NCI-H82 treated with DMSO at 0.1 percent for 48 hours (cell line): ENCODE results near the gene PHACTR3.

Source experiments
- DNase-seq: peaks from one replicate; lab custom pipeline; 2025; ENCODE audit not compliant: unreplicated experiment; lab: John Stamatoyannopoulos, UW

PHACTR3 gene

DNA sequence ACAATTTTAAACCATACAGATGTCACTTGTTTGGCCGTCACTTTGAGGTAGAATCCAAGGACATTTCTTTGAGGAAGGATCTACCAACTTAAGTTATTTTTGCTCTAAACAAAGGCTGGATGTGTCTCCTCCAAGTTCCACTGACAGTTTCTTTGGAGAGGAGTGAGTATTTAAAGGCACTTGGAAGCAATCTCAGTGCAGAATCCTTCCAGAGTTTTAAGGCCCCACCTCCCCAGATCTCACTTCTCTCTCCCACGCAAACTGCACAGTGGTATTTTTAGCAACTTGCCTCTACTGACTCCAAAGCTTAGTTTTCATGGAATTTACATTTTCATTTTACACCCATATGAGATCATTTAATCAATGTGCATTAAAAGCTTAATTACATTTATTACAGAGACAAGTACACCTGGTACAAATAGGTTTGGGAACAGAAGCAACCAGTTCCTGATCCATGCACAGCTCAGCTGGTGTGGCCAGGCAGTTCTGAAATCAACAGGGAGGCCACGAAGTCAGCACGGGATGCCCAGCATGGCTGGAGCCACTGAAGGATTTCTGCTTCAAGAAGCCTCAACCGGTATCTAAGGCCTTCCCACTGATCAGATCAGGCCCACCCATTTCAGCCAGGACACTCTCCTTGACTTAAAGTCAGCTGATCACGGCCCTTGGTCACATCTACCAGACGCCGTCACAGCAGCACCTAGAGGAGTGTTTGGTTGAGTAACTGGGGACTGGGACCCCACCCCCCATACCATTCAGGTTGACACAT, 219.3 kb downstream of the PHACTR3 start:
- no peak for DNase-seq

- no peak for DNase-seq
Measured at GRCh38 chr20:59824711-59825562, 220.6 kb downstream of the PHACTR3 start.

DNA sequence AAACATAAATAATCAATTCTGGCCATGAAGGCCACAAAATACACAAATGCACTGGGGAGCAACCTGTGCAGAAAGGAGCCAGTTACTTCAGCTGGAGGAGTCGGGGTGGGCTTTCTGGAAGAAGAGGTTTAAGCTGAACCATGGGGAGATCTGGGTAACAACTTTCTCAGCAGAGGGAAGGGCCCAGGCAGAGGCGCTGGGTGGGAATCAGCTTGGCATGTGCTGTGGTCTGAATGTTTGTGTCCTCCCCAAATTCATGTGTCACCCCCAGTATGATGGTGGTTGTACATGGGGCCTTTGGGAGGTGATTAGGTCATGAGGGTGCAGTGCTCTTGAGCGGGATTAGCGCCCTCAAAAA, 221.2 kb downstream of the PHACTR3 start:
- no peak for DNase-seq

DNA sequence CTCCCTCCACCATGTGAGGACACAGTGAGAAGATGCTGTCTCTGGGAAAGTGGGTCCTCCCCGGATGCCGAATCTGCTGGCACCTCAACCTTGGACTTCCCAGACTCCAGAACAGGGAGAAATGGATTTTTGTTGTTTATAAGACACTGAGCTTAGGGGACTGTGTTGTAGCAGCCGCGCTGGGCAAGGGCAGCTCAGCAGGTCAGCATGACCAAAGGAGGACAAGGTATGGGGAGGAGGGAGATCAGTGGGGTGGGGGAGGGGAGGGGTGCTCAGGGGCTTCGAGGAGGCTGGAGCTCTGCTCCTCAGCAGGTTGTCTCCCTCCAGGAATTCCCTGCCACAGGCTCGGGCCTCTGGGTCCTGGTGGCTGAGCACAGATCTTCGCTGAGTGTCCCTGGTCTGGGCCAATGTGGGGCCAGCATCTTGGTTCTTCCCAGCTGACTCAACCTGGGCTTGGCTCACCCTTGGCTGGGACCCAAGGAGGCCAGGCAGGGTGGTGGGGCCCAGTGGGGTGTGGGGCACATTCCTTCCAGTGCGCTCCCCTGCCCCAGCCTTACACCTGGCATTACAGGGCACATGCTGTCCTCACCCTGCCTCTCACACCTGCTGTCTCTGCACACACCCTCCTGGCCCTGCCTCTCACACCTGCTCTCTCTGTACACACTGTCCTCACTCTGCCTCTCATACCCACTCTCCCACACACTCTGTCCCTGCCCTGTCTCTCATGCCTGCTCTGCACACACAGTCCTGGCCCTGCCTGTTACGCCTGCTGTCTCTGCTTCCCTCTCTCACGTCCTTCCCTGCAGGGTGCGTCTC, 221.8 kb downstream of the PHACTR3 start:
- DNase-seq = no peak

- no peak for DNase-seq
Measured at GRCh38 chr20:59827138-59828056, 223.1 kb downstream of the PHACTR3 start.

- no peak for DNase-seq
Measured at GRCh38 chr20:59828125-59829053, 224.0 kb downstream of the PHACTR3 start.

DNA sequence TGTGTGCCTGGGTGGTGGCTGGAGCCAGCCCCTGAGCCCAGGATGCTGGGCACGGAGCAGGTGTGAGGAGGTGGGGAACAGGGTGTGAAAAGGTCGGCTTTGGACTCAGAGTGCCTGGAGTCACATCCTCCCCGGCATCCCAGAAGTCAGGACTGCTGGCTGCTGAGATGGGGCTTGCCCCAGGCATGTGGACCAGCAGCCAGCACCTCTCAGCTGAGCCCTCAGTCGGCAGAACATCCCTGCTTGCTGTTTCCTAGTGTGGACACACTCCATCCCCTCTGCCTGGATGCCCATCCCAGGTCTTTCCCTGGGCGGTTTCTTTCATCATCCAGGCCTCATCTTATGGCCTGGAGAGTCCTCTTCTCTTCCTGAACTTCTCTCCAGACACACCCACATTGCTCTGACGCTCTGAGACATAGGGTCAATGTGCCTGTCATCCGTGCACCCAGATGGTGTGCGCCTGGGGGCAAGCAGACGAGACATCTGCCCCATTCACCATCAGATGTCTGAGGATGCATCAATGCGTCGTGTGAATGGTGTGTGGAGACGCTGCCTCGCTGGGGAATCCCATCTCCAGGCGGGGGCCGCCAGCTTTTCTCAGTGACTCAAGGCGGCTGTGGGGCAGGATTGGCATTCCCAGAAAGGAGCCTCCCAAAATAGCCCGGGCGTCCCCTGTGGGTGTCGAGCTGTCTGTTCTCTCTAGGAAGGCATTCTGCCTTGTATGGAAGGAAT, 224.9 kb downstream of the PHACTR3 start:
- no peak for DNase-seq

GRCh38 chr20:59829786-59830664, 225.7 kb downstream of the PHACTR3 start:
- no peak for DNase-seq

GRCh38 chr20:59830665-59831023, 226.3 kb downstream of the PHACTR3 start:
- DNase-seq = no peak

DNA sequence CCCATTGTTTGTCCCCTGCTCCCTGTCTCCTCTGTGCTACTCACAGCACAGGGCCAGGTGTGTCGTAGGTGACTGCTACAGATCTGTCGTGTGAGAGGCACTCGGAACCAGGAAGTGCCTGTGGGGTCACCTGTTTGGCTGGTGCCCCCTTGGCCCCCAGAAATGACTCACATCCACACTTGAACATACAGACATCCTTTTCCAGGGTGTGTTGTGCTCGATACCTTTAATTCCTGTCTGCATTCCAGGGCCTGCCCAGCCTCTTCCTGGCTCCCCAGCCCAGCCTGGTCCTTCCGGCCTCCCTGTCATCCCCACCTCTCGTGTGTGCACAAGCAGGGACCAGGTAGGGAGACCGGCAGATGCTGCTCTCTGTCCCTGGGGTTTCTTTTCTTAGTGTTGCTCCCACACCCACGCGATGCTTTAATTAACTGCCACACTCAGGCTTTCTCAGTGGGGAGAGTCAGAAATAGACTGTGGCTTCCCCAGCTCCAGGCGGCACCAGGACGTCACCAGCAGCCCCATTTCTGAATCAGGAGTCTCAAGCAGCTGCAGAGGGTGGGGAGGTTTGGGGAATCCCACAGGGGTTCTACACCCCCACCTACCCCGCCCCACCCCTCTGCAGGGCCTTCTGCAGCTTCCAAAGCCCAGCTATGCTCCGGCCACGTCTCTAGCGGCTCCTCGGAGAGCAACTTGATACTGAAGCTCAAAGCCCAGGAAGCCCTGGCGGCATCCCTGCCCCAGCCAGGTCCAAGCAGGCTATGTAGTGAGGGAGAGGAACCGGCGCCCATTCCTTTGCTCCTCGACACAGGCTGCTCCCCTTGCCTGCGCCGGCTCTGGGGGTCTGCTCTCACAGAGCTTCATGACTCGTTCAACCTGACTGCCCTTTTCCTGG, 226.9 kb downstream of the PHACTR3 start:
- no peak for DNase-seq

- DNase-seq = no peak
Measured at GRCh38 chr20:59831916-59832270, 227.6 kb downstream of the PHACTR3 start.

DNA sequence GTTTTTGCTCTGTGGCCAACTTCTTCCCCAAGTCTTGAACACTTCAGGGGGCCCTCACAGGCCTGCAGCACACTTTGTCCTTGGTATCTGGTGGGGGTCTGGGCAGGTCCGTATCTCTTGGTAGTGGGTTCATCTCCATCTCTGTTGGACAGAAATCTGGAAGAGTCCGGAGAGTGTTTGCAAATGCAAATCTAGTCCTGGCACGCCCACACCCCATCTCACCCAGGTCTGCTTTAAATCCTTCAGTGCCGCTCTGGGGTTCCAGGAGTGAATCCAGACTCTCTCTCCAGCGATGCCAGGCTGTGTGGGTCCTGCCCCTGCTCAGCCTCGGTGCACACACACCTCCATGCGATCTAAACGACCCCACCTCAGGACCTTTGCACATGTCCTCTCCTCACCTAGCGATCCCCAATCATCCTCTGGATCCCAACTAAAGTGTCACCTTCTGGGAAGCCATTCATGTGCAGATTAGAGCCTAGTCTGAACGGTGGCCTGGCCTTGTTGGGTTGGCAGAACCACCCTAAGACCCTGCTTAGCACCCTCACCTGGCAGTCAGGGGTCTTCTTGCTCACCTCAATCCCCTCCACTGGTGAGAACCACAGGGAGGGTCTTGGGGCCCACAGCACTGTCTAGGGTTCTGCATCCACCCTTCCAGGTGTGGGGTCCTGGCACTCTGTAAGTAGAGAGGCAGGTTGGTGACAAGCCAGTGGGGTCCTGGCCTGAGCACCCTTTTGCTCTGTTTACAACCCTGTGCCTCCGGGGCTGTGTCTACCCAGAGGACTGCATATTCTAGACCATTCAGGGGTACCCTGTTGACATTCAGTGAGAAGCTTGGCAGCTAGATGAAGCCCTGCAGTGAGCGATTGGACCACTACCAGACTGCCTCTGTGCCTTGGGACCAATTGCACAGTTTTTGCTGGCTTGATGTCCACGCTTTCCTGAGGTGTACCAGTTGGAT, 228.3 kb downstream of the PHACTR3 start:
- no peak for DNase-seq

GRCh38 chr20:59835057-59835447, 230.7 kb downstream of the PHACTR3 start:
- DNase-seq = no peak

- peak; percentile 1 for DNase-seq
Measured at GRCh38 chr20:59835448-59836395, 231.4 kb downstream of the PHACTR3 start.

DNA sequence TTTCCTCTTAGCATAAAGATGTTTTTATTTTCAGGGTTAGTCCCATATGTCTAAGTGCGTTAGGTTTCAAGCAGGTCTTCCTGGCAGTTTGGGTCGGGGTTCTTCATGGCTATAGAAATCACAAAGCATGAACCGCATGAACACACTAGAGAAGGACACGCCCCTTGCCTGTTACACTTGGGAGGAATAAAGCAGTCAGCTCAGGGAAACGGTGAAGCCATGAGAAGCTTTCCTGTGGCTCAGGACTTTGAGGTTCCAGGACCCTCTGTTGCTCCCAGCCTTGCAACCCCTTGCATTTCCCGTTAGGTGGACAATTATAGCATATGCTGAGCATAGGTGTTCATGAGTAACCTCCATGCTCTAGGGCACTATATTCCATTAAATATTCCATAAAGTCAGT, 232.4 kb downstream of the PHACTR3 start:
- DNase-seq = no peak
